HEK293 (cell line): ENCODE measurements around the gene DRC3.

Experiments used
- HOXA7 ChIP-seq: sonication (generic); formaldehyde crosslinking; IDR thresholded peaks from 2 replicates; pipeline ENCODE4 v1.8.1; 2022; ENCODE audit warnings: missing genetic modification reagents, borderline replicate concordance
- TF ChIP-seq, protein P1 (sequence below): fragments of 450-650 bp; formaldehyde crosslinking; IDR thresholded peaks from 2 replicates; pipeline ENCODE4 v1.5.1; 2016; ENCODE audit warnings: missing biosample characterization, missing genetic modification characterization

DNA sequence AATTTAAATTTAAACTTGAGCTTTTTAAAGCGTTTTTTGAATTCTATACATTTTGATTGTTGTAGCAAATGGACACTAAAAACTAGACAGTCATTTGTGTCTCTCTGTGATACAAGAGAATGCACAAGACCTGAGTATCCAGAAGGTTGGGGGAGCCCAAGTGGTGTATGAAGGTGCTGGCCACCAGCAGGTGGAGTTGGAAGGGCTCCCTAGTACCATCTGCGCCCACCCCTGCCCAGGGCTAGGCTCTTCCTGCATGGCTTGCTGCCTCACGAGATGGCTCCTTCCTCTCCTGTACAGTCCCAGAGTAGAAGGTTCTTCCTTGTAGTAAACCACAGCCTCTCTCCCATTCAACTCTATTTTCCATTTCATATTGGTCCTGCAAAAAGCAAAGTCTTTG is 83.6 kb downstream of the DRC3 start:
- no peak for TF ChIP-seq HOXA7 (CRISPR knock-in tag)
- TF ChIP-seq, protein P1, sequence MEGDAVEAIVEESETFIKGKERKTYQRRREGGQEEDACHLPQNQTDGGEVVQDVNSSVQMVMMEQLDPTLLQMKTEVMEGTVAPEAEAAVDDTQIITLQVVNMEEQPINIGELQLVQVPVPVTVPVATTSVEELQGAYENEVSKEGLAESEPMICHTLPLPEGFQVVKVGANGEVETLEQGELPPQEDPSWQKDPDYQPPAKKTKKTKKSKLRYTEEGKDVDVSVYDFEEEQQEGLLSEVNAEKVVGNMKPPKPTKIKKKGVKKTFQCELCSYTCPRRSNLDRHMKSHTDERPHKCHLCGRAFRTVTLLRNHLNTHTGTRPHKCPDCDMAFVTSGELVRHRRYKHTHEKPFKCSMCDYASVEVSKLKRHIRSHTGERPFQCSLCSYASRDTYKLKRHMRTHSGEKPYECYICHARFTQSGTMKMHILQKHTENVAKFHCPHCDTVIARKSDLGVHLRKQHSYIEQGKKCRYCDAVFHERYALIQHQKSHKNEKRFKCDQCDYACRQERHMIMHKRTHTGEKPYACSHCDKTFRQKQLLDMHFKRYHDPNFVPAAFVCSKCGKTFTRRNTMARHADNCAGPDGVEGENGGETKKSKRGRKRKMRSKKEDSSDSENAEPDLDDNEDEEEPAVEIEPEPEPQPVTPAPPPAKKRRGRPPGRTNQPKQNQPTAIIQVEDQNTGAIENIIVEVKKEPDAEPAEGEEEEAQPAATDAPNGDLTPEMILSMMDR (tag by site-specific recombination) = no peak
